ELR (cell line): ENCODE results near the gene CCT6A.
"Not testable (repeated sequence)": the region's sequence is repeated elsewhere in the genome, so short reads cannot be mapped to it uniquely, and the experiment has no call there.

Experiments
- DNase-seq: peaks from one replicate; pipeline ENCODE4 v3.0.0-alpha.2; 2015; ENCODE audit warnings: low read depth

The CCT6A gene

GRCh38 chr7:56051339-56052191 lies at the start of gene CCT6A, which contains the start of gene PSPH:
CCT6A (plus strand) TSS chr7:56051765; CDS start chr7:56051849, 84 bp downstream.
PSPH (minus strand) TSS chr7:56051444; CDS start chr7:56021212, 30,232 bp downstream.
- DNase-seq = peak; percentile 99

GRCh38 chr7:56003749-56004148 lies 47.8 kb upstream of the CCT6A start:
- no peak for DNase-seq

GRCh38 chr7:56007167-56007652 lies 44.4 kb upstream of the CCT6A start:
- no peak for DNase-seq

- DNase-seq = no peak
Measured at GRCh38 chr7:56007891-56008290, 43.7 kb upstream of the CCT6A start.

- DNase-seq = no peak
Measured at GRCh38 chr7:56009695-56010094, 41.9 kb upstream of the CCT6A start.

- DNase-seq = not testable (repeated sequence)
Measured at GRCh38 chr7:56017015-56017414, 34.5 kb upstream of the CCT6A start.

- DNase-seq = no peak
Measured at GRCh38 chr7:56019501-56019900, 32.1 kb upstream of the CCT6A start.

- DNase-seq = no peak
Measured at GRCh38 chr7:56023500-56023899, 28.1 kb upstream of the CCT6A start.

GRCh38 chr7:56026538-56026937 lies 25.0 kb upstream of the CCT6A start:
- no peak for DNase-seq

GRCh38 chr7:56028942-56029630 lies 22.5 kb upstream of the CCT6A start:
- DNase-seq = peak; percentile 63

- DNase-seq = no peak
Measured at GRCh38 chr7:56030340-56030739, 21.2 kb upstream of the CCT6A start.

GRCh38 chr7:56031556-56031955 lies 20.0 kb upstream of the CCT6A start:
- DNase-seq = not testable (repeated sequence)

- DNase-seq = not testable (repeated sequence)
Measured at GRCh38 chr7:56032578-56032977, 19.0 kb upstream of the CCT6A start.

- peak; percentile 76 for DNase-seq
Measured at GRCh38 chr7:56033671-56034432, 17.7 kb upstream of the CCT6A start.

- no peak for DNase-seq
Measured at GRCh38 chr7:56040730-56041129, 10.8 kb upstream of the CCT6A start.

GRCh38 chr7:56045758-56046157 lies 5.8 kb upstream of the CCT6A start:
- DNase-seq = not testable (repeated sequence)

GRCh38 chr7:56046721-56047445 lies 4.7 kb upstream of the CCT6A start:
- DNase-seq = no peak

GRCh38 chr7:56047446-56048116 lies 4.0 kb upstream of the CCT6A start:
- not testable (repeated sequence) for DNase-seq

- no peak for DNase-seq
Measured at GRCh38 chr7:56048245-56048644, 3.3 kb upstream of the CCT6A start.

- DNase-seq = peak; percentile 21
Measured at GRCh38 chr7:56048763-56049162, 2.8 kb upstream of the CCT6A start.

- DNase-seq = no peak
Measured at GRCh38 chr7:56051053-56051338, 569 bp upstream of the CCT6A start.
